Suprapubic skin (tissue), 4 donors: Measurements from ENCODE around the gene SCNN1B. TPM values are rescaled to one million over a fixed set of nuclear protein-coding genes. Genes with fewer than 3 reads are reported as not detected.

Experiments
- DNase-seq, 2 donors: peaks; one replicate each; pipeline ENCODE4 v3.0.0-alpha.2; 2019; ENCODE audit warnings: low spot score in 2 of 2
- H3K27ac ChIP-seq: fragments of 200-600 bp; sonication (generic); one replicate; pipeline ENCODE4 v1.5.1; 2019
- H3K27me3 ChIP-seq: fragments of 200-600 bp; sonication (generic); one replicate; pipeline ENCODE4 v1.5.1; 2019
- H3K36me3 ChIP-seq: fragments of 200-600 bp; sonication (generic); one replicate; pipeline ENCODE4 v1.5.1; 2019
- H3K4me1 ChIP-seq: fragments of 200-600 bp; sonication (generic); one replicate; pipeline ENCODE4 v1.5.1; 2019
- H3K4me3 ChIP-seq: fragments of 200-600 bp; sonication (generic); one replicate; pipeline ENCODE4 v1.5.1; 2019; ENCODE audit warnings: mild to moderate bottlenecking
- H3K9me3 ChIP-seq: fragments of 200-600 bp; sonication (generic); one replicate; pipeline ENCODE4 v1.5.1; 2019
- EP300 ChIP-seq: sonication (generic); formaldehyde crosslinking; IDR thresholded peaks from one replicate; pipeline ENCODE4 v1.6.1; 2017; ENCODE audit warnings: antibody characterized with exemption
- POLR2A ChIP-seq, 2 donors: fragments of 450-650 bp; IDR thresholded peaks; one replicate each; pipeline ENCODE4 v1.6.1; 2017; ENCODE audit warnings: antibody characterized with exemption in 2 of 2, mild to moderate bottlenecking in 2 of 2, moderate library complexity in 2 of 2
- POLR2AphosphoS5 ChIP-seq, 3 donors: sonication (generic); formaldehyde crosslinking; IDR thresholded peaks; one replicate each; pipeline ENCODE4 v1.6.1; 2017; ENCODE audit warnings: antibody characterized with exemption in 3 of 3
- WGBS: methylation state at CpG from one replicate; pipeline ENCODE4 v1.1.5; 2018; 5-methylcytosine and 5-hydroxymethylcytosine counted together
- total RNA-seq, 4 donors: library from RNA; depleted of rRNA; stranded (reverse); fragments of >200 nt; gene quantifications; one replicate each; pipeline ENCODE4 v1.1.0, GENCODE V29; 2016
- TF ChIP-seq, protein P1 (sequence below), 2 donors: fragments of 200-600 bp in 1 of 2; fragments of 450-650 bp in 1 of 2; sonication (generic) in 1 of 2; IDR thresholded peaks; one replicate each; pipeline ENCODE4 v1.5.1; 2016 to 2019; ENCODE audit warnings: antibody characterized with exemption in 2 of 2, mild to moderate bottlenecking in 1 of 2, moderate library complexity in 1 of 2

Gene SCNN1B
- total RNA-seq, 4 donors from 2014 or later = 36.8 to 73.6 (median 64.1) TPM

DNA sequence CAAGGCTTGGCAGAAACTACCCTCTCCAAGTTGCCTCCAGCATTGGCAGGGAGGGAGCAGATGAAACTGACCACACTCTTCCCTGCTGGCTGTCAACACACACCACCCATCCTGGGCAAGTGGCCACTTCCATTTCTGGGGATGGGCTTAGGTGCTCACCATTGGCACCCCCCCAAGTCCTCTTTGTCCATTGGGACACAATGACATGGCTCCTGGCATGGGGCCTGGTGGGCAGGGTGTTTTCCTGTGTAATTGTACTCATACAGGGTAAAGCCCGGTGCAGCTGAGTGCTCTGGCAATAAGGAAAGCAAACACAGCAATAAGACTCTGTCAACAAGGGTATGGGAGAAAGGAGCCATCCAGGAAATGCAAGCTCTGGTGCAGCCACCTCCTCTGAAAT, 22.6 kb downstream of the SCNN1B start:
- Histone ChIP-seq H3K4me1 (peaks cover 5% of the 10 kb centered on the region), H3K4me3 (no peak overlapping the region), H3K27me3 (no peaks in the 10 kb centered on the region), H3K9me3 (no peaks in the 10 kb centered on the region), H3K27ac (no peak overlapping the region), H3K36me3 (no peaks in the 10 kb centered on the region)
- TF ChIP-seq POLR2A (IDR thresholded peaks at IDR 0.05) (no peak), POLR2AphosphoS5 (IDR thresholded peaks at IDR 0.05) (no peak), EP300 (no peak)
- TF ChIP-seq, protein P1, sequence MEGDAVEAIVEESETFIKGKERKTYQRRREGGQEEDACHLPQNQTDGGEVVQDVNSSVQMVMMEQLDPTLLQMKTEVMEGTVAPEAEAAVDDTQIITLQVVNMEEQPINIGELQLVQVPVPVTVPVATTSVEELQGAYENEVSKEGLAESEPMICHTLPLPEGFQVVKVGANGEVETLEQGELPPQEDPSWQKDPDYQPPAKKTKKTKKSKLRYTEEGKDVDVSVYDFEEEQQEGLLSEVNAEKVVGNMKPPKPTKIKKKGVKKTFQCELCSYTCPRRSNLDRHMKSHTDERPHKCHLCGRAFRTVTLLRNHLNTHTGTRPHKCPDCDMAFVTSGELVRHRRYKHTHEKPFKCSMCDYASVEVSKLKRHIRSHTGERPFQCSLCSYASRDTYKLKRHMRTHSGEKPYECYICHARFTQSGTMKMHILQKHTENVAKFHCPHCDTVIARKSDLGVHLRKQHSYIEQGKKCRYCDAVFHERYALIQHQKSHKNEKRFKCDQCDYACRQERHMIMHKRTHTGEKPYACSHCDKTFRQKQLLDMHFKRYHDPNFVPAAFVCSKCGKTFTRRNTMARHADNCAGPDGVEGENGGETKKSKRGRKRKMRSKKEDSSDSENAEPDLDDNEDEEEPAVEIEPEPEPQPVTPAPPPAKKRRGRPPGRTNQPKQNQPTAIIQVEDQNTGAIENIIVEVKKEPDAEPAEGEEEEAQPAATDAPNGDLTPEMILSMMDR (IDR thresholded peaks at IDR 0.05) = no peak
- DNase-seq = peak in 1 of 2 donors; percentile 64
- 25% methylated on average over 1 of the region's 1 CpG for whole genome bisulfite sequencing

DNA sequence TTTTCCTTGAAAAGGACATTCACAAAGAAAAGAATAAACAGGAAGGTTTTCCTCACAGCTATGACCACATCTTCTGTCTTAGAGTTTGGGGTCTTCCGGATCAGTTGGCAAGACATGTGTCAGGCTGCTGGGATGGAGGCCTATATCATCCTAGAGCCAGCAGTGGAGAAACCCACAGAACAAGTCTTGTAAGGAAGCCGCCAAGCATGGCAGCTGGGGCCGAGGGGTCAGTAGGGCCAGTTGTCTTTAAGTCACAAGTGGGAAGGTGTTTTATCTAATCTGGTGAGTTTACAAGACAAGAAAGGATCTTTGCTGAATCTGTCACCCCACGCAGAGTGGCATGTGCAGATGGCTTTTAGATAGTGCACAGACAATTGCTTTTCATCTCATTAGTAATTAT, 25.7 kb downstream of the SCNN1B start:
- Histone ChIP-seq H3K9me3 (no peaks in the 10 kb centered on the region), H3K27ac (no peak overlapping the region), H3K4me3 (no peak overlapping the region), H3K4me1 (peaks cover 5% of the 10 kb centered on the region), H3K27me3 (no peaks in the 10 kb centered on the region), H3K36me3 (no peaks in the 10 kb centered on the region)
- no peak for TF ChIP-seq POLR2A (IDR thresholded peaks at IDR 0.05)
- DNase-seq = no peak
- 87% methylated on average over 4 of the region's 4 CpGs for WGBS

DNA sequence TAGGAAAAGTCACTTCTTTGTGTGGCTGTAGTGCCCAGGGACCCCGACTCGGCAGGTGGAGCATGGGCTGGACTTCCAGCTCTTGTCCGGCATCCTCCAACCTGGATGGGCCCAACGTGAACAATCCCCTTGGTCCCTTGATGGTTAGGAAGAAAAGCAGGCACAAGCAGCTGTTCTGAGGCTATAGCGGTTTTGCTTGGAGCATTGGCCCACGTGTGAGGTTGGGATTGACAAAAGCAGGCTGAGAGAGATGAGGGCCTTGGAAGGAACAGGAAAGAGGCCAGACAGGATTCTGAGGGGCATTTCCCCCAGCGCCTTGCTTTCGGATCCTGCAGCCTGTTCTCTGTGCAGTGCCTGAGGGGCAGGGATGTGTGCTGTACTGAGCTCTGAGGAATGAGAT, 28.1 kb downstream of the SCNN1B start:
- no peak for DNase-seq
- no peaks in the 10 kb centered on the region for H3K9me3 ChIP-seq
- H3K27me3 ChIP-seq = no peaks in the 10 kb centered on the region
- H3K36me3 ChIP-seq = no peaks in the 10 kb centered on the region
- no peak overlapping the region for H3K4me3 ChIP-seq
- WGBS = 70% methylated on average over 8 of the region's 8 CpGs
- no peak overlapping the region for H3K27ac ChIP-seq
- peaks cover 5% of the 10 kb centered on the region for H3K4me1 ChIP-seq
- TF ChIP-seq EP300 = no peak
- TF ChIP-seq POLR2AphosphoS5 (IDR thresholded peaks at IDR 0.05) = no peak
- TF ChIP-seq, protein P1 (IDR thresholded peaks at IDR 0.05) = no peak
- no peak for TF ChIP-seq POLR2A (IDR thresholded peaks at IDR 0.05)

DNA sequence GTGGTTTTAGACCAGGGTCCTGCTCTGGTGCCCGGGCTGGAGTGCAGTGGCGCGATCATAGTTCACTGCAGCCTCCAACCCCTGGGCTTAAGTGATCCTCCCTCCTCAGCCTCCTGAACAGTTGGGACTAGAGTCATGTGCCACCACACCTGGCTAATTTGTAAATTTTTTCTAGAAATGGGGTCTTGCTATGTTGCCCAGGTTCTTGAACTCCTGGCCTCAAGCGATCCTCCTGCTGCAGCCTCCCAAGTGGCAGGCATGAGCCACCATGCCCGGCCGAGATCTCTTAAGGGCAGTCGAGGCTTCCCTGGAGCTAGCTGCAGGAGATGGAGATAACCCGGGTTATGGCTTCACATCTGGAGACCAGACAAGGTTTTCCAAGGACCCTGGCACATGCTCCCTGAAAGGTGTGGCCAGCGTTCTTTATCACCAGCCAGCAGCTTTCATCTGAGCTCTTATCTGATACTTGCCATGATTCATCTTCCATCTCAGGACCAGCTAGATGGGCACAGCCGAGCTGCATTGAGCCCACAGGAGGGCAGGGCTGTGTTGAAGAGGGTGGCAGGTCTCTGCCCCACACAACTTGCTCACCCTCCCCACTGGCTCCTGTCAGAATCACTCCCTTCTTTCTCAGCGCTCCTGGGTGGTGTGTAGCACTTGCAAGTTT, 28.6 kb downstream of the SCNN1B start:
- Histone ChIP-seq H3K9me3 (no peaks in the 10 kb centered on the region), H3K27me3 (no peaks in the 10 kb centered on the region), H3K4me3 (no peak overlapping the region), H3K36me3 (no peaks in the 10 kb centered on the region), H3K27ac (no peak overlapping the region), H3K4me1 (peaks cover 5% of the 10 kb centered on the region)
- TF ChIP-seq POLR2A (IDR thresholded peaks at IDR 0.05) = no peak
- TF ChIP-seq, protein P1 (IDR thresholded peaks at IDR 0.05) = no peak
- TF ChIP-seq POLR2AphosphoS5 (IDR thresholded peaks at IDR 0.05) = no peak
- TF ChIP-seq EP300 = no peak
- 60% methylated on average over 11 of the region's 11 CpGs for WGBS
- DNase-seq = no peak

DNA sequence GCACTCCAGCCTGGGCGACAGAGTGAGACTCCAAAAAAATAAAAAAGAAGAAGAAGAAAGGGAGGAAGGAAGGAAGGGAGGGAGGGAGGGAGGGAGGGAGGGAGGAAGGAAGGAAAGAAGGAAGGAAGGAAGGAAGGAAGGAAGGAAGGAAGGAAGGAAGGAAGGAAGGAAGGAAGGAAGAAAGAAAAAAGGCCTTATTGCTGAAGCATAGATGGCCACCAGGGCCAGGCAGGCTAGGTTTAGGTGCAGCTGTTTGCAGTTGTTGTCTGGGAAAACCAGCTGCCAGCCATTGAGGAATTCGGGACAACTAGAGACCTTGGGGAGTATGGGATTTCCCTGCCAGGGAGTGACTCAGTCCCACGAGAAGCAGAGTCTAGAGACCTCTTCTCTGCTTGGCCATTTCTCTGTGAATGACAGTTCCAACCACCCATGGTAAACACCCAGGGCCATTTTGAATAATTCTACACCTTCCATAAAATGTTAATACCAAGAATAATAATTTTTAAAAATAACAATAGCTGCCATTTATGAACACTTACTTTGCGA, 31.0 kb downstream of the SCNN1B start:
- H3K27ac ChIP-seq = no peak overlapping the region
- H3K4me3 ChIP-seq = no peak overlapping the region
- H3K9me3 ChIP-seq = no peaks in the 10 kb centered on the region
- no peak for TF ChIP-seq POLR2A (IDR thresholded peaks at IDR 0.05)
- TF ChIP-seq, protein P1 (IDR thresholded peaks at IDR 0.05) = no peak
- no peak for TF ChIP-seq EP300
- no peak for TF ChIP-seq POLR2AphosphoS5 (IDR thresholded peaks at IDR 0.05)
- H3K27me3 ChIP-seq = no peaks in the 10 kb centered on the region
- DNase-seq = no peak
- peaks cover 5% of the 10 kb centered on the region for H3K4me1 ChIP-seq
- 67% methylated on average over 4 of the region's 4 CpGs for WGBS
- no peaks in the 10 kb centered on the region for H3K36me3 ChIP-seq
